ENCODE data around the gene PTPN14.

DNA sequence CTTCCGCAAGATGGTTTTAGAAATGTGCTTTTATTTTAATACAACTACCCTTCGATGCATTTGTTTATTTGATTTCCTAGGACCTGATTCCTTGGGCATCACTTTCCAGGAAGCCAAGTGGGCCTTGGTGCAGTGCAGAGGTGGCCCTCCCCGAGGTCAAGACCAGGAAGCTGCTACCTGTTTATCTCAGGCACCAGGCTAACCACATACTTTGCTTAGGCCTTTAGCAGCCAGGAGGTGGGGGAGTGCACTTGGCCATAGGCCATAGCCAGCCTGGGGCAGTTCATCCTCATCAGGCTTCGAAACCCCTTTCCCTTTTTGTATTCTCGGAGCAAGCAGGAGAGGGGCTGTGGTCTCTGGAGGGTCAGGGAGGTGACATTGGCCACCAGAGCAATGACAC lies 225.0 kb downstream of the PTPN14 start:
- TF ChIP-seq, protein P1, sequence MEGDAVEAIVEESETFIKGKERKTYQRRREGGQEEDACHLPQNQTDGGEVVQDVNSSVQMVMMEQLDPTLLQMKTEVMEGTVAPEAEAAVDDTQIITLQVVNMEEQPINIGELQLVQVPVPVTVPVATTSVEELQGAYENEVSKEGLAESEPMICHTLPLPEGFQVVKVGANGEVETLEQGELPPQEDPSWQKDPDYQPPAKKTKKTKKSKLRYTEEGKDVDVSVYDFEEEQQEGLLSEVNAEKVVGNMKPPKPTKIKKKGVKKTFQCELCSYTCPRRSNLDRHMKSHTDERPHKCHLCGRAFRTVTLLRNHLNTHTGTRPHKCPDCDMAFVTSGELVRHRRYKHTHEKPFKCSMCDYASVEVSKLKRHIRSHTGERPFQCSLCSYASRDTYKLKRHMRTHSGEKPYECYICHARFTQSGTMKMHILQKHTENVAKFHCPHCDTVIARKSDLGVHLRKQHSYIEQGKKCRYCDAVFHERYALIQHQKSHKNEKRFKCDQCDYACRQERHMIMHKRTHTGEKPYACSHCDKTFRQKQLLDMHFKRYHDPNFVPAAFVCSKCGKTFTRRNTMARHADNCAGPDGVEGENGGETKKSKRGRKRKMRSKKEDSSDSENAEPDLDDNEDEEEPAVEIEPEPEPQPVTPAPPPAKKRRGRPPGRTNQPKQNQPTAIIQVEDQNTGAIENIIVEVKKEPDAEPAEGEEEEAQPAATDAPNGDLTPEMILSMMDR (IDR thresholded peaks at IDR 0.05; ENCODE audit: borderline replicate concordance, extremely low read depth, low read length, poor library complexity, severe bottlenecking), result no peak
- TF ChIP-seq EZH2 (IDR thresholded peaks at IDR 0.05; ENCODE audit: borderline replicate concordance, low read depth, low read length, severe bottlenecking), result no peak
